ENCODE results near the gene MACROD2. TPM values are rescaled to one million over a fixed set of nuclear protein-coding genes. Genes with fewer than 3 reads are reported as not detected.

MACROD2 gene
- polyA plus RNA-seq, 1 donor from 2014 or later, result 23.2 TPM

DNA sequence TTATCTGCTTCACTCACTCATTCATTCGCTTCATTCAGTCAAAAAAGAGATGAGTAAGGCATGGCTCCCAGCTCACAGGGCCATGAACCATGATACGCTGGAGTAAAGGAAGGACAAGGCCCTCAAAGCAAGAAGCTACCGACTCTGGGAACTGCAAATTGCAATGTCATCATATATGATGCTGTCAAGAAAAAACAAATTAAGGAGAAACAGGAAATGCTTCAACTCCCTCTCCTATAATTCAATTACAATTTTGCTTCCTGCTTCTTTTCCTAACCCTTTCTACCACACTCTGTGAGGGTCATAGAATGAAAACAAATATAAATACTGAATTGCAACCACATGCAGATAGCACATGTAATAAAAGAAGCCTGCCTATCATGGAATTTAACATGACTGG lies 1067.8 kb downstream of the MACROD2 start:
- Histone ChIP-seq H3K36me3 (ENCODE audit: insufficient read depth, low read length) (no peaks in the 10 kb centered on the region), H3K9me2 (ENCODE audit: insufficient read depth, low read length) (no peaks in the 10 kb centered on the region), H2AFZ (ENCODE audit: low read depth, low read length) (no peak overlapping the region), H3K27me3 (ENCODE audit: insufficient read depth, low read depth, low read length) (no peaks in the 10 kb centered on the region), H3F3A (ENCODE audit: insufficient read depth, low read length, poor library complexity, severe bottlenecking) (no peaks in the 10 kb centered on the region), H4K20me1 (ENCODE audit: insufficient read depth) (no peaks in the 10 kb centered on the region), H3K9me3 (ENCODE audit: low read length) (no peaks in the 10 kb centered on the region), H3K4me3 (ENCODE audit: low read length) (no peak overlapping the region), H3K27ac (ENCODE audit: low read length) (no peak overlapping the region), H3K79me2 (replicated peaks; ENCODE audit: insufficient read depth, low read length) (no peaks in the 10 kb centered on the region), H3K9ac (ENCODE audit: low read length) (no peak overlapping the region), H3K4me2 (ENCODE audit: low read length) (no peak overlapping the region)
- TF ChIP-seq SMC3 (conservative IDR thresholded peaks at IDR 0.05; ENCODE audit: poor library complexity), result no peak

DNA sequence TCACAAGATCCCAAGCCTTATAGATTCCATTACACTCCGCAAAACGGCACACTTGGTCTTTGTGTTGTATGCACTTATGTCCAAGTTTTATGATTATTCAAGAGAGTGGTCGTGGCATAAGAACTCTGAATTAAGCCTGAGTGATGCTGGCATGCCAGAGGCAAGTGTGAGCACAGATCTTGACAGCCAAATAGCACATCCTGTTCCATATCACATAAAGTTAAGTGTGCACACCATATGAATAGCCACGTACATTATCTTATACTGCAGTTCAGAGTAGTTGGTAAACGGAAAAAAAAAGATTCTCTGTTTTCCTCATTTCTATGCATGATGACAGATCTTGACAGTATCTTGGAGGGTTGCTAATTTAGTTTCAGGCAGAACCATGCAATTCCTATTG lies 1069.4 kb downstream of the MACROD2 start:
- no peak for TF ChIP-seq EP300 (conservative IDR thresholded peaks at IDR 0.05; ENCODE audit: poor library complexity, severe bottlenecking)
- no peak for TF ChIP-seq CTCF (IDR thresholded peaks at IDR 0.05; ENCODE audit: poor library complexity, severe bottlenecking)
- no peak for TF ChIP-seq SMC3 (conservative IDR thresholded peaks at IDR 0.05; ENCODE audit: poor library complexity)
- TF ChIP-seq MXI1 (conservative IDR thresholded peaks at IDR 0.05; ENCODE audit: poor library complexity, severe bottlenecking), result no peak
- no peak for TF ChIP-seq EZH2 (IDR thresholded peaks at IDR 0.05; ENCODE audit: borderline replicate concordance, insufficient read depth, low read length, poor library complexity, severe bottlenecking)
- TF ChIP-seq RAD21 (conservative IDR thresholded peaks at IDR 0.05), result no peak
- no peak for TF ChIP-seq POLR2AphosphoS5 (IDR thresholded peaks at IDR 0.05)
- TF ChIP-seq REST (IDR thresholded peaks at IDR 0.05; ENCODE audit: borderline replicate concordance), result no peak
- no peak for TF ChIP-seq TAF1 (IDR thresholded peaks at IDR 0.05; ENCODE audit: low read depth)
- Histone ChIP-seq H3K9me2 (ENCODE audit: insufficient read depth, low read length) (no peaks in the 10 kb centered on the region), H3K36me3 (ENCODE audit: insufficient read depth, low read length) (no peaks in the 10 kb centered on the region)

GRCh38 chr20:15065794-15066193 lies 1070.5 kb downstream of the MACROD2 start:
- H4K20me1 ChIP-seq (ENCODE audit: insufficient read depth), result no peaks in the 10 kb centered on the region
- H3K27ac ChIP-seq (ENCODE audit: low read length), result no peak overlapping the region
- H3K9me2 ChIP-seq (ENCODE audit: insufficient read depth, low read length), result no peaks in the 10 kb centered on the region
- no peaks in the 10 kb centered on the region for H3K36me3 ChIP-seq (ENCODE audit: insufficient read depth, low read length)
- no peak overlapping the region for H3K4me3 ChIP-seq (ENCODE audit: low read length)
- no peaks in the 10 kb centered on the region for H3K9me3 ChIP-seq (ENCODE audit: low read length)
- TF ChIP-seq CTCF (IDR thresholded peaks at IDR 0.05; ENCODE audit: poor library complexity, severe bottlenecking) (no peak), RAD21 (conservative IDR thresholded peaks at IDR 0.05) (no peak), POLR2AphosphoS5 (IDR thresholded peaks at IDR 0.05) (no peak), REST (IDR thresholded peaks at IDR 0.05; ENCODE audit: borderline replicate concordance) (no peak), EZH2 (IDR thresholded peaks at IDR 0.05; ENCODE audit: borderline replicate concordance, insufficient read depth, low read length, poor library complexity, severe bottlenecking) (no peak), SMC3 (conservative IDR thresholded peaks at IDR 0.05; ENCODE audit: poor library complexity) (no peak), TAF1 (IDR thresholded peaks at IDR 0.05; ENCODE audit: low read depth) (no peak), MXI1 (conservative IDR thresholded peaks at IDR 0.05; ENCODE audit: poor library complexity, severe bottlenecking) (no peak), EP300 (conservative IDR thresholded peaks at IDR 0.05; ENCODE audit: poor library complexity, severe bottlenecking) (no peak)
- no peaks in the 10 kb centered on the region for H3F3A ChIP-seq (ENCODE audit: insufficient read depth, low read length, poor library complexity, severe bottlenecking)
- H3K79me2 ChIP-seq (replicated peaks; ENCODE audit: insufficient read depth, low read length), result no peaks in the 10 kb centered on the region
- no peaks in the 10 kb centered on the region for H3K27me3 ChIP-seq (ENCODE audit: insufficient read depth, low read depth, low read length)
- no peak overlapping the region for H2AFZ ChIP-seq (ENCODE audit: low read depth, low read length)
- H3K4me2 ChIP-seq (ENCODE audit: low read length), result no peak overlapping the region
- no peak overlapping the region for H3K9ac ChIP-seq (ENCODE audit: low read length)

More for the DNA sequence above, 1069.4 kb downstream of the MACROD2 start:
- H3K9me3 ChIP-seq (ENCODE audit: low read length), result no peaks in the 10 kb centered on the region
- H3K27me3 ChIP-seq (ENCODE audit: insufficient read depth, low read depth, low read length), result no peaks in the 10 kb centered on the region
- no peak overlapping the region for H3K4me2 ChIP-seq (ENCODE audit: low read length)
- no peaks in the 10 kb centered on the region for H3F3A ChIP-seq (ENCODE audit: insufficient read depth, low read length, poor library complexity, severe bottlenecking)
- no peaks in the 10 kb centered on the region for H3K79me2 ChIP-seq (replicated peaks; ENCODE audit: insufficient read depth, low read length)
- no peak overlapping the region for H3K27ac ChIP-seq (ENCODE audit: low read length)
- H3K9ac ChIP-seq (ENCODE audit: low read length), result no peak overlapping the region
- H3K4me3 ChIP-seq (ENCODE audit: low read length), result no peak overlapping the region
- H2AFZ ChIP-seq (ENCODE audit: low read depth, low read length), result no peak overlapping the region
- no peaks in the 10 kb centered on the region for H4K20me1 ChIP-seq (ENCODE audit: insufficient read depth)
